ENCODE results near the gene SERPINA1. TPM values are rescaled to one million over a fixed set of nuclear protein-coding genes. Genes with fewer than 3 reads are reported as not detected.
"Not testable (repeated sequence)": the region's sequence is repeated elsewhere in the genome, so short reads cannot be mapped to it uniquely, and the experiment has no call there.

The SERPINA1 gene
- total RNA-seq, 1 donor from 2014 or later, result 4.4 TPM

DNA sequence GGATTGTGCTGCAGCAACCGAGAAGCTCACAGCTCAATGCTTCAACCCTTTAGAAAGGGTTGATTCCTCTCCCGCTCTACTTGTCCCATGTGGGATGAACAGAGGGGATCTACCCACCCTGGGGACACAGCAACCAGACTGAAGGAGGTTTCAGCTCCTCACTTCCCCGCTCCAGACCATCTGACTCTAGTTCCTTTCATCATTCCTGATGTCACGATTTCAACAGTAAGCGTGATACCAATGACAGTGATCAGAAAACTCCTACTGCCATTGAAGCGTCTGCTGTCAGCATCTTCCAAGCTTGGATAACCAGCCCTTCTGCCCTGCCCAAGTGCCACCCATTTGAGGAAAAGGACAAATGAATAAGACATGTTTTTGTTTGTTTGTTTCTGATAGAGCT is 14.3 kb downstream of the SERPINA1 start:
- no peak for DNase-seq
- no peaks in the 10 kb centered on the region for H3K4me1 ChIP-seq
- H3K27me3 ChIP-seq (ENCODE audit: low read depth), result peaks cover 75% of the 10 kb centered on the region
- TF ChIP-seq, protein P1, sequence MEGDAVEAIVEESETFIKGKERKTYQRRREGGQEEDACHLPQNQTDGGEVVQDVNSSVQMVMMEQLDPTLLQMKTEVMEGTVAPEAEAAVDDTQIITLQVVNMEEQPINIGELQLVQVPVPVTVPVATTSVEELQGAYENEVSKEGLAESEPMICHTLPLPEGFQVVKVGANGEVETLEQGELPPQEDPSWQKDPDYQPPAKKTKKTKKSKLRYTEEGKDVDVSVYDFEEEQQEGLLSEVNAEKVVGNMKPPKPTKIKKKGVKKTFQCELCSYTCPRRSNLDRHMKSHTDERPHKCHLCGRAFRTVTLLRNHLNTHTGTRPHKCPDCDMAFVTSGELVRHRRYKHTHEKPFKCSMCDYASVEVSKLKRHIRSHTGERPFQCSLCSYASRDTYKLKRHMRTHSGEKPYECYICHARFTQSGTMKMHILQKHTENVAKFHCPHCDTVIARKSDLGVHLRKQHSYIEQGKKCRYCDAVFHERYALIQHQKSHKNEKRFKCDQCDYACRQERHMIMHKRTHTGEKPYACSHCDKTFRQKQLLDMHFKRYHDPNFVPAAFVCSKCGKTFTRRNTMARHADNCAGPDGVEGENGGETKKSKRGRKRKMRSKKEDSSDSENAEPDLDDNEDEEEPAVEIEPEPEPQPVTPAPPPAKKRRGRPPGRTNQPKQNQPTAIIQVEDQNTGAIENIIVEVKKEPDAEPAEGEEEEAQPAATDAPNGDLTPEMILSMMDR (IDR thresholded peaks at IDR 0.05; ENCODE audit: borderline replicate concordance), result no peak
- no peaks in the 10 kb centered on the region for H3K9me3 ChIP-seq (replicated peaks)
- intact Hi-C loops (cut with micrococcal nuclease), result no loop called here
- H3K4me3 ChIP-seq, result no peak overlapping the region
- no peaks in the 10 kb centered on the region for H3K36me3 ChIP-seq
- H3K27ac ChIP-seq (replicated peaks), result no peak overlapping the region

- Histone ChIP-seq H3K36me3 (no peaks in the 10 kb centered on the region), H3K27ac (replicated peaks) (no peak overlapping the region), H3K27me3 (ENCODE audit: low read depth) (peaks cover 75% of the 10 kb centered on the region), H3K4me1 (no peaks in the 10 kb centered on the region), H3K4me3 (no peak overlapping the region), H3K9me3 (replicated peaks) (no peaks in the 10 kb centered on the region)
- intact Hi-C loops (cut with micrococcal nuclease), result no loop called here
- TF ChIP-seq, protein P1 (IDR thresholded peaks at IDR 0.05; ENCODE audit: borderline replicate concordance), result no peak
- no peak for DNase-seq
These were observed 14.7 kb downstream of the SERPINA1 start for GRCh38 chr14:94373708-94374107.

GRCh38 chr14:94372021-94372605 is 16.3 kb downstream of the SERPINA1 start:
- TF ChIP-seq, protein P1 (IDR thresholded peaks at IDR 0.05; ENCODE audit: borderline replicate concordance), result no peak
- H3K4me1 ChIP-seq, result no peaks in the 10 kb centered on the region
- intact Hi-C loops (cut with micrococcal nuclease), result no loop called here
- H3K27ac ChIP-seq (replicated peaks), result no peak overlapping the region
- H3K27me3 ChIP-seq (ENCODE audit: low read depth), result peaks cover 72% of the 10 kb centered on the region
- no peaks in the 10 kb centered on the region for H3K9me3 ChIP-seq (replicated peaks)
- no peaks in the 10 kb centered on the region for H3K36me3 ChIP-seq
- DNase-seq, result no peak
- H3K4me3 ChIP-seq, result no peak overlapping the region

- no peak overlapping the region for H3K4me3 ChIP-seq
- TF ChIP-seq, protein P1 (IDR thresholded peaks at IDR 0.05; ENCODE audit: borderline replicate concordance), result no peak
- H3K36me3 ChIP-seq, result no peaks in the 10 kb centered on the region
- no peak for DNase-seq
- H3K9me3 ChIP-seq (replicated peaks), result no peaks in the 10 kb centered on the region
- no peak overlapping the region for H3K27ac ChIP-seq (replicated peaks)
- H3K27me3 ChIP-seq (ENCODE audit: low read depth), result peaks cover 58% of the 10 kb centered on the region
- no peaks in the 10 kb centered on the region for H3K4me1 ChIP-seq
- intact Hi-C loops (cut with micrococcal nuclease), result no loop called here
These were observed 17.9 kb downstream of the SERPINA1 start for GRCh38 chr14:94370524-94370910.

GRCh38 chr14:94369766-94370523 is 18.5 kb downstream of the SERPINA1 start:
- DNase-seq; H3K4me1 ChIP-seq; H3K4me3 ChIP-seq; H3K9me3 ChIP-seq (replicated peaks); H3K36me3 ChIP-seq; H3K27ac ChIP-seq (replicated peaks); intact Hi-C loops (cut with micrococcal nuclease): not testable (repeated sequence)
- peaks cover 58% of the 10 kb centered on the region for H3K27me3 ChIP-seq (ENCODE audit: low read depth)

GRCh38 chr14:94368956-94369355 is 19.4 kb downstream of the SERPINA1 start:
- Histone ChIP-seq H3K27me3 (ENCODE audit: low read depth) (peaks cover 58% of the 10 kb centered on the region), H3K4me3 (no peak overlapping the region), H3K4me1 (no peaks in the 10 kb centered on the region), H3K36me3 (no peaks in the 10 kb centered on the region), H3K9me3 (replicated peaks) (no peaks in the 10 kb centered on the region), H3K27ac (replicated peaks) (no peak overlapping the region)
- no peak for DNase-seq
- intact Hi-C loops (cut with micrococcal nuclease), result no loop called here
- TF ChIP-seq, protein P1 (IDR thresholded peaks at IDR 0.05; ENCODE audit: borderline replicate concordance), result no peak

Data from left ventricle myocardium inferior (tissue), 1 donor.